Measurements from ENCODE around the gene SAA4.
"Not testable (repeated sequence)": the region's sequence is repeated elsewhere in the genome, so short reads cannot be mapped to it uniquely, and the experiment has no call there.

SAA4 gene

GRCh38 chr11:18236664-18237356 is at the start of gene SAA4:
SAA4 (minus strand) TSS chr11:18236802; CDS start chr11:18235926, 876 bp downstream.
- DNase-seq: no peak

GRCh38 chr11:18285841-18286240 is 49.2 kb upstream of the SAA4 start:
- no peak for DNase-seq

GRCh38 chr11:18282626-18283025 is 46.0 kb upstream of the SAA4 start:
- DNase-seq: no peak

- no peak for DNase-seq
Measured at GRCh38 chr11:18280438-18281045, 43.9 kb upstream of the SAA4 start.

- DNase-seq: no peak
Measured at GRCh38 chr11:18277565-18278271, 41.1 kb upstream of the SAA4 start.

- no peak for DNase-seq
Measured at GRCh38 chr11:18271206-18271605, 34.6 kb upstream of the SAA4 start.

- no peak for DNase-seq
Measured at GRCh38 chr11:18270102-18270501, 33.5 kb upstream of the SAA4 start.

- DNase-seq: not testable (repeated sequence)
Measured at GRCh38 chr11:18269252-18269651, 32.6 kb upstream of the SAA4 start.

- not testable (repeated sequence) for DNase-seq
Measured at GRCh38 chr11:18267335-18268133, 30.9 kb upstream of the SAA4 start.

- no peak for DNase-seq
Measured at GRCh38 chr11:18265949-18266348, 29.3 kb upstream of the SAA4 start, which contains the start of gene SAA1. SAA1 (plus strand) TSS chr11:18266264; CDS start chr11:18266888, 624 bp downstream.

- no peak for DNase-seq
Measured at GRCh38 chr11:18264677-18265555, 28.3 kb upstream of the SAA4 start.

GRCh38 chr11:18264035-18264434 is 27.4 kb upstream of the SAA4 start:
- DNase-seq: no peak

- not testable (repeated sequence) for DNase-seq
Measured at GRCh38 chr11:18262681-18263350, 26.2 kb upstream of the SAA4 start.

- no peak for DNase-seq
Measured at GRCh38 chr11:18261721-18262120, 25.1 kb upstream of the SAA4 start.

GRCh38 chr11:18259259-18259658 is 22.7 kb upstream of the SAA4 start:
- no peak for DNase-seq

- DNase-seq: no peak
Measured at GRCh38 chr11:18254781-18255361, 18.3 kb upstream of the SAA4 start.

GRCh38 chr11:18253778-18254338 is 17.3 kb upstream of the SAA4 start:
- no peak for DNase-seq

- DNase-seq: no peak
Measured at GRCh38 chr11:18253233-18253632, 16.6 kb upstream of the SAA4 start.

- DNase-seq: no peak
Measured at GRCh38 chr11:18248561-18248960, 12.0 kb upstream of the SAA4 start, which contains the start of gene SAA2. SAA2 (minus strand) TSS chr11:18248668; CDS start chr11:18248011, 657 bp downstream.

GRCh38 chr11:18247191-18247581 is 10.6 kb upstream of the SAA4 start:
- DNase-seq: not testable (repeated sequence)
